RCC 7860 (cell line): ENCODE measurements around the gene USP54.

Experiments
- DNase-seq: peaks from one replicate; pipeline ENCODE4 v3.0.0-alpha.2; 2015; ENCODE audit warnings: low spot score
- FAIRE-seq: peaks from 2 replicates; lab custom pipeline; 2012; peaks lifted over from hg19 to GRCh38; lab: Jason Lieb, UNC

USP54 gene

DNA sequence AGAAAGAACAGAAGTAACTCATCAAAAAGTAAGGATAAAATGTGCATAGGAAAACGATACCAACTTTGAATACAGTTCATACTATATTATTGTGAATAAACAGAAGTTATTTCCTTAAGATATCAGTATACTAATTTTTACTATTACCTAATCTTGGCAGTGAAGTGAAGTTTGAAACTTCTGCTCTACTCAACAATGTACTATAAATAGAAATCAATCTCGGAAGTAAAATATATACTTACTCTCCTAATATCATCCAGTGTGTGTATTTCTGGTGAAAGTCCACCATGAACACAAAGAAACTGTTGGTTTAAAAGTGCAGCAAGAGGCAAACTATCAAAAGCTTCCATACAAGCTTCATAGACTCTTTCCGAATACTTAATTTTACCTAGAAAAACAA is 119.9 kb downstream of the USP54 start:
- DNase-seq, result no peak
- no peak for FAIRE-seq

DNA sequence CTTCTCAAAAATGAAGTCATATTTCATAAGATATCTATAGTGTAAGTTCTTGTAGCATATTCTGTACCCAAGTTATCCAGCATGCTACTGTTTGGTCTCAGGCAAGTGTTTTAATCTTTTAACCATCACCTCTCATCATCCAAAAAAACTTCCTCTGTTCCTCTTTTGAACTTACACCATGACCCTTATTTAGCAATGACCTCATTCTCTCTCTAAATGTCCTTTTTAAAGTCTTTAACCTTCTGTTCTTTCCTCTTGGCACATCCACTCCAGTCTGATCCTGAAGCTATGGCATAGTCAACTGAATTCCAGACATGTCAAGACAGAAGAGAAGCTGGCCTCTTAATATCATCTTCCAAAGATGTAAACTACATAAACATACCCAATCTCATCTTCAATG is 121.6 kb downstream of the USP54 start:
- DNase-seq (no peak), FAIRE-seq (no peak)

DNA sequence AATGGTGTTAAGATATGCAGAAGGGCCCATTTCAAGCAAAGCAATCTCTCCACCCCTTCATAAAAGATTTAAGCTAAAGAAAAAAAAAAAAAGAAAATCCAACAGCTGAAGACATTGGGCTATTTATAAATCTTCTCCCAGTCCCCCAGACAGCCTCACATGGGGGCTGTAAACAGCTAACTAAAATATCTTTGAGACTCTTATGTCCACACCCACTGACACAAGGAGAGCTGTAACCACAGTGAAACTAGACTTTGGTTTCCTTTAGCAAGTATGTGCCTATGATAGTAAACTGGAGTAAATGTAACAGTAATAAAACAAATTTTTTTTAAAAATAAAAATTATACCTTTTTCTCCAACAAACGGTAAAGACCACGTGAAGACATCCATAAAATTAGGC is 123.9 kb downstream of the USP54 start:
- FAIRE-seq (no peak), DNase-seq (no peak)

DNA sequence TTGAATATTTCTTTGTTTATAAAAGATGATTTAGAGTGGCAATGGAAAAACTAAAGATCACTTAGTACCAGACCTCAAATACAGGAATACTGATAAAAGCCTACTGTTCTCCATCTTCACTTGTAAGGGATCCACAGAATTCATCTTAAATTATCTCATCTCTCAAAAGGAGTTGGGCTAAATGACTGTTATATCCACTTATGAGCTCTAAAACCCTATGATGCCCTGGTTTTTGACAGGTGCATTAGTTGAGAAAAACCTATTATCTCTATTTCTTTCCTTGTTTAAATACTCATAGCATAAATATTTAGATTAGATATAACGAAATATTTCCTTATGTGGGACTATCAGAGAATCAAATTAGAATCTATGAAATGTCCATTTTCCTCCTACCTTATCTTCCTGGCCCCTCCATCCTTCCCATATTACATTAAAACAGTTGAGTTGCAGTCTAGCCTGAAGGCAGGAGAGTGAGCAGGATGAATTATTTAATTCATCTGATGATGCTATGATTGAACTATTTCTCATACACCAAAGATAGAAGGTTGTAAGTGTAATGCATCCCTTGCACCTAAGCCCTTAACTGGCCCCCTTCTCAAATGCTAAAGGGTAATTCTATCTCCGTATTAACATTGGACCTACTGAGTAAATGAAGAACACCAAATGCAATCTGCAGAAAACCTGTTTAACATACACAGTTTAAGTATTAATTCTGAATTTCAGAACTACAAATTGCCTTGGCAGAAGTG is 125.0 kb downstream of the USP54 start:
- FAIRE-seq (no peak), DNase-seq (no peak)

DNA sequence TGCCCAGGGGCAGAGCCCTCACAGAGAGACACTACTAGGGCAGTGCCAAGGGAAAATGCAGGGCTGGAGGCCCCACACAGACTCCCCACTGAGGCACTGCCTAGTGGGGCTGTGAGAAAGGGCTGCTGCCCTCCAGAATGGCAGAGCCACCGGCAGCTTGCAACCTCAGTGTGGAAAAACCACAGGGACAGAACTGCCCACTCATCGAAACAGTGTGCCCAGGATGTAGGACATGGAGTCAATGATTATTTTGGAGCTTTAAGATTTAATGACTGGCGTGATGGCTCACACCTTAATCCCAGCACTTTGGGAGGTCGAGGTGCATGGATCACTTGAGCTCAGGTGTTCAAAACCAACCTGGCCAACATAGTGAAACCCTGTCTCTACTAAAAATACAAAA is 130.2 kb downstream of the USP54 start:
- FAIRE-seq (no peak), DNase-seq (no peak)

DNA sequence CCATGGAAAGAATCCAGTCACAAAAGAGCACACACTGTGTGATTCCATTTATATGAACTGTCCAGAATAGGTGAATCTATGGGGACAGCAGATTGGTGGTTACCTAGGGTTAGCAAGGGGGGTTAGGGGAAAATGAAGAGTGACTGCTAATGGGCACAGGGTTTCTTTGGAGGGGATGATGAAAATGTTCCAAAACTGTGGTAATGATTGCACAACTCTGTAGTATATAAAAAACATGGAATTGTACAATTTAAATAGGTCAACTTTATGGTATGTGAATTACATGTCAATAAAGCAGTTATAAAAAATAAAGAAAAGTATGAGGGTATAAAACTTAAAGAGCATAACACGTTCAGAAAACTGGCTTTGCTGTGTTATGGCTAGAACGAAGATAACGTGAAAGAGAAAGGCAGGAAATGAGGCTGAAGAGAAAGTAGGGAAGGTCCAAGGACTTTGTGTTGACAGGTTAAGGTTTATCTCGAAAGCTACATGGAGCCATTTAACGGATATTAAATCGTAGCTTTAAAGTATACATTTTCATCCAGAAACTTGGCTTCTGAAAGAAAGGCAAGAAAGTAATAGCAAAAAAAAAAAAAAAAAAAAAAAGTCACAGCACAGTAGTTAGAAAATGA is 131.3 kb downstream of the USP54 start:
- FAIRE-seq, result no peak
- DNase-seq, result no peak

DNA sequence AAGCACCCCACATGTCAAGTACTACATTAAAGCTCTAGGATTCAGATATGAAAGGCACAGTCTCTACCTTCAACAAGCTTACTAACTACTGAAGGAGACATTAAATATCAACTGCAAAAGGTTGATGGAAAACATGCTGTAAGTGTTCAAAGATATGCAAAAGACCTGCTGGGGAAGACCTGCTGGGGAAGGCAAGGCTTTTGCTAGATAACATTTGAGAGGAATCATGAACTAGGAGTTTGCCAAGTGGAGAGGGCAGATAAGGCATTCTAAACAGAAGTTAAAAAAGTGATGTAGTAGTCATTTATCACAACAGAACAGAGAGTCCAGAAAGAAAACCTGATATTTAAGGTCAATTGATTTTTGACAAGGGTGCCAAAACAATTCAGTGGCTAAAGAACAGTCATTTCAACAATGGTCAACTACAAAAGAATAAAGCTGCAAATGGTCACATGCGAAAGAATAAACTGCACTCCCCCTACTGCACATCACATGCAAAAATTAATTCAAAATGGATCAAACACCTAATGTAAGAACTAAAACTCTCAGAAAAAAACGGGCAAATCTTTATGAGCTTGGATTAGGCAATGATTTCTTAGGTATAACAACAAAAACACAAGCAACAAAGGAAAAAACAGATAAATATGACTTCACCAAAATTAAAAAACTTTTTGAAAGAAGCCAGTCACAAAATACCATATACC is 134.8 kb downstream of the USP54 start:
- DNase-seq (no peak), FAIRE-seq (no peak)

DNA sequence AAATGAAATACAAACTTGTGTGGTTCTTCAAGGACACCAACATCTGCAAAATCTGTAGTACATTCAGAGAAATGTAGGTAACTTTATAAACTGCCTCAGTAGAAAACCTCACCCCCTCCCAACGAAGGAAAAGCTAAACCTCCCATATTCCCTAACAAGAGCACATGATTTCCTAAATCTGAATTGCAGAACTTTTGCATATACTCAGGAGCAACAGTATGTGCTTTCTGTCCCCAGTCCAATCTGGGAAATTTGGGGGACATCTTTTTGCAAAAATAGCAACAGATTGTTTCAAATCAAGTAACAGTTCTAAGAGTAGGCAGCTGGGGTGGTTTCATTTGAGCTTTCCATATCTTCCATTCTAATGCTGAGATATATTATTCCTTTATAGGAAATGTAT is 142.0 kb downstream of the USP54 start:
- no peak for FAIRE-seq

DNA sequence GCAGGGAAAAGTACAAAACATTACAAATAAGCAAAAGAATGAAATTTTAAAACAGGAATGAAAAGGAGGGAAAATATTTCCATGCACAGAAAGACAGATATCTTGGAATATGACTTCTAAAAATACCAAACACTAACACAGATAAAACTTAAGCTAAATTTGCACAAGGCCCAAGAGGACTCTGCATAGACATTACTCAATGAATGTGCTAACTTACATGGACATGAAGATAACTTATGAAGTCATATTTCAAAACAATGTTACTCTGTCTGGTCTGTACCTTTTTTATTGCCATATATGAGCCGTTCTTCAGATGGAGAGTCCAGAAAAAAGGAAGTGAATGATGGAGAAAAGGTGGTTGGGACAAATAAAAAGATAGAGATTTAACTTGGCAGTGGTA is 142.8 kb downstream of the USP54 start:
- DNase-seq (no peak), FAIRE-seq (no peak)

More for the DNA sequence above, 142.0 kb downstream of the USP54 start:
- no peak for DNase-seq
